A673 (cell line): ENCODE measurements around the gene GPR17. TPM values are rescaled to one million over a fixed set of nuclear protein-coding genes. Genes with fewer than 3 reads are reported as not detected.

Source experiments
- BruUV-seq: library from RNA; stranded (reverse); fragments of 400-500 nt; replicated peaks from 2 replicates; lab custom pipeline; 2021; lab: Mats Ljungman, UMichigan
- CTCF ChIA-PET: fragments of 300-600 bp; sonication (Branson Sonifier 250); formaldehyde crosslinking; loops from one replicate; lab custom pipeline; 2022; ENCODE audit warnings: antibody characterized with exemption; lab: Charles Lee
- POLR2A ChIA-PET: fragments of 300-600 bp; sonication (Branson Sonifier 250); formaldehyde crosslinking; loops from one replicate; lab custom pipeline; 2022; ENCODE audit warnings: antibody characterized with exemption; ENCODE audit not compliant: low non-redundant PET; lab: Charles Lee
- DNase-seq: peaks from one replicate; pipeline ENCODE4 v3.0.0-alpha.2; 2015; ENCODE audit warnings: low spot score
- H3K27ac ChIP-seq: fragments of 200-600 bp; sonication (generic); 2 replicates; pipeline ENCODE4 v1.5.1; 2016; ENCODE audit warnings: mixed run types, low read depth, mild to moderate bottlenecking, mixed read lengths, antibody characterized with exemption, low read length; ENCODE audit not compliant: poor library complexity, severe bottlenecking
- H3K27me3 ChIP-seq: fragments of 200-600 bp; sonication (generic); replicated peaks from 2 replicates; pipeline ENCODE4 v1.6.1; 2017; ENCODE audit warnings: mixed run types, low read depth, mild to moderate bottlenecking, mixed read lengths, antibody characterized with exemption, low read length; ENCODE audit not compliant: insufficient read depth, poor library complexity
- H3K36me3 ChIP-seq: fragments of 200-600 bp; sonication (generic); 2 replicates; pipeline ENCODE4 v1.6.1; 2016; ENCODE audit warnings: mixed run types, mild to moderate bottlenecking, mixed read lengths, antibody characterized with exemption, low read length; ENCODE audit not compliant: insufficient read depth, poor library complexity, severe bottlenecking
- H3K4me1 ChIP-seq: fragments of 200-600 bp; sonication (generic); 2 replicates; pipeline ENCODE4 v1.6.1; 2017; ENCODE audit warnings: mixed run types, mild to moderate bottlenecking, mixed read lengths, antibody characterized with exemption, low read length; ENCODE audit not compliant: insufficient read depth, poor library complexity, severe bottlenecking
- H3K4me3 ChIP-seq: fragments of 200-600 bp; sonication (generic); 2 replicates; pipeline ENCODE4 v1.5.1; 2016; ENCODE audit warnings: low read depth, mixed run types, mild to moderate bottlenecking, mixed read lengths, low read length; ENCODE audit not compliant: poor library complexity, severe bottlenecking
- H3K9me3 ChIP-seq: fragments of 200-600 bp; sonication (generic); 2 replicates; pipeline ENCODE4 v1.6.1; 2016; ENCODE audit warnings: mixed run types, low read depth, mild to moderate bottlenecking, mixed read lengths, antibody characterized with exemption, low read length; ENCODE audit not compliant: poor library complexity, severe bottlenecking
- CTCF ChIP-seq: fragments of 300-800, 200-600 bp; sonication (generic); conservative IDR thresholded peaks from 2 replicates; pipeline ENCODE4 v1.5.1; 2017; ENCODE audit warnings: low read depth, mild to moderate bottlenecking, antibody characterized with exemption, low read length, moderate library complexity, mixed read lengths
- EZH2 ChIP-seq: fragments of 200-600 bp; sonication (generic); IDR thresholded peaks from 2 replicates; pipeline ENCODE4 v1.6.1; 2017; ENCODE audit warnings: borderline replicate concordance, low read depth, mild to moderate bottlenecking, mixed read lengths, antibody characterized with exemption, low read length; ENCODE audit not compliant: poor library complexity, severe bottlenecking
- intact Hi-C: fragments of 100-400 bp; cut with micrococcal nuclease; formaldehyde crosslinking; loops from one replicate; pipeline ENCODE4 v1.10.0; 2022; ENCODE audit not compliant: unreplicated experiment
- total RNA-seq: library from RNA; stranded (reverse); gene quantifications from 2 replicates; pipeline ENCODE4 v1.2.3, GENCODE V29; 2021

GPR17 gene
- total RNA-seq, 1 experiment from 2014 or later = 0.45 TPM

DNA sequence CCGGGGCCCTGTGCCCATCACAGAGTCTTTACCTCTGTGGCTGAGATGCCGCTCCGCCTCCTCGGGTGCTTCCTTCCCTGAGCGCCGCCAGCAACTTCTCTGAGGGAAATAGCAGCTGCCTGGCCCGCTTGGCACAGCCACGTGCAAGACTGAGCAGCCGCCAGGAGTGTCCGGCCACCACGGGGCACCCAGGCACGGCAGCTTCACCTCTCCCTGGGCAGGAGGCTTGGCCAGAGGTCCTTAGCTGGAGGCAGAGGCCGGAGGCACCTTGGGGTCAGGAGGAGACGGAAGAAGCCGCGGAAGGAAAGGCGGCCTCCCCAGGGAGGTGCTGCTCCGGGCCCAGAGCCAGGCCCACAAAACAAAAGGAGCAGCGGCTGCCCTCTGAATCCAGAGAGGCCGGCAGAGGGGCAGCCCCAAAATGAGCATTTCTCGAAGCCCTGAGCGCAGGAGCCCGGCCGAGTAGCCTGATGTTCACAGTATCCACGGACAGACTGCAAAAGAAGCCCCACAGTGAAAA, 35.4 kb downstream of the GPR17 start:
- Histone ChIP-seq H3K4me3 (no peak overlapping the region), H3K27ac (no peak overlapping the region), H3K36me3 (no peaks in the 10 kb centered on the region), H3K4me1 (peaks cover 9% of the 10 kb centered on the region), H3K27me3 (peaks cover 7% of the 10 kb centered on the region), H3K9me3 (no peaks in the 10 kb centered on the region)
- DNase-seq = no peak
- POLR2A ChIA-PET = no interaction called here
- BruUV-seq = no TSS peak
- intact Hi-C loops = no loop called here
- CTCF ChIA-PET = no interaction called here
- no peak for TF ChIP-seq EZH2
- no peak for TF ChIP-seq CTCF

DNA sequence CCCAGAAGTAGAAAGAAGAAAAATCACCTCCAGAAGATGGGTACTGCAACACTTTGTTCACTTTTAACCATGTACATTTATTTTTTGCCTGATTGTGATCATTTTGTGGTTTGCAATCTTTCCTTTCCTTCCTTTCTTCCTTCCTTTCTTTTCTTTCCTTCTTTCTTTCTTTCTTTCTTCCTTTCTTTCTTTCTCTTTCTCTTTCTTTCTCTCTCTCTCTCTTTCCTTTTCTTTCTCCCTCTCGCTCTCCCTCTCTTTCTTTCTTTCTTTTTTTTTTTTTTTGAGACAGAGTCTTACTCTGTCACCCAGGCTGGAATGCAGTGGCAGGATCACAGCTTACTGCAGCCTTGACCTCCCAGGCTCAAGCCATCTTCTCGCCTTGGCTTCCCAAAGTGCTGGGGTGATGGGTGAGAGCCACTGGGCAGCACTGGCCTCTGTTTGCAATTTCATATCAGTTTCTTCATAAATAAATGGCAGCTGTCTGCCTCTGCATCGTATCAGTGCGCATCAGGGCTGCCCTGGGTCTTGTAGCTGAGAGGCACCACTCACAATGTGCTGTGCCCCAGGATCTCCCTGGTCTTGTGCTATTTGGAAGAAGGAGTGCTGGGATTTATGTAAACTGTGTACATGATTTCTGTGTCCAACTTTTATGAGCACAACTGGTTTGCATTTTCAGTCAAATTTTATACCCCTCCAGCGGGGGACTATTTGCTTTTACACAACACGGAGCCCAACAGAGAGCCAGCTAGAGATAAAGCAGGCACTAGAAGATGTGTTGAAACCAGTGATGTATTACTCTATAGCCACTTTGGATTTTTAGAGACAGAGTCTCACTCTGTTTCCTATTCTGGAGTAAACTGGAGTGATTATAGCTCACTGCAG, 36.3 kb downstream of the GPR17 start:
- no peaks in the 10 kb centered on the region for H3K9me3 ChIP-seq
- intact Hi-C loops = no loop called here
- DNase-seq = no peak
- POLR2A ChIA-PET = no interaction called here
- TF ChIP-seq EZH2 (no peak), CTCF (no peak)
- H3K4me3 ChIP-seq = no peak overlapping the region
- H3K27me3 ChIP-seq = peaks cover 1% of the 10 kb centered on the region
- no TSS peak for BruUV-seq
- H3K27ac ChIP-seq = no peak overlapping the region
- peaks cover 9% of the 10 kb centered on the region for H3K4me1 ChIP-seq
- no peaks in the 10 kb centered on the region for H3K36me3 ChIP-seq
- CTCF ChIA-PET = no interaction called here

DNA sequence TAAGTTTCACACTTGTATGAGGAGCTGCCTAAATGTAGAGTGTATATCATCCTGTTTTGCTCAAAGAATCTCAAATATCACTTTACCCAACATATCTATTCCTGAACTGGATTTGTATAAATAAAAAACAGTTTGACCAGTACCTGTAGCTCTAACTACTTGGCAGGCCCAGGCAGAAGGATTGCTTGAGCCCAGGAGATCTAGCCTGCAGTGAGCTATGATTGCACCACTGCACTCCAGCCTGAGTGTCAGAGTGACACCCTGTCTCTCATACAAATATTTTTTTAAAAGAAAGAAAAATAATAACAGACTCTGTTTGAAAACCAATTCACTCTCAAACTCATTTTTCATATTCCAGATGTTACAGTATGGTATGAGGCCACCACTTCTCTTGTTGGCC, 37.1 kb downstream of the GPR17 start:
- POLR2A ChIA-PET = no interaction called here
- TF ChIP-seq EZH2 (no peak), CTCF (no peak)
- Histone ChIP-seq H3K36me3 (no peaks in the 10 kb centered on the region), H3K27me3 (no peaks in the 10 kb centered on the region), H3K9me3 (peaks cover 3% of the 10 kb centered on the region), H3K4me3 (no peak overlapping the region), H3K27ac (no peak overlapping the region), H3K4me1 (peaks cover 9% of the 10 kb centered on the region)
- CTCF ChIA-PET = no interaction called here
- intact Hi-C loops = no loop called here
- no TSS peak for BruUV-seq
- no peak for DNase-seq
